Heart left ventricle (tissue), 16 donors: ENCODE measurements around the gene RPS10. TPM values are rescaled to one million over a fixed set of nuclear protein-coding genes. Genes with fewer than 3 reads are reported as not detected.

Experiments
- ATAC-seq, 4 donors: fragments of 200-7000 bp; cut with Tn5 transposase; one replicate each; pipeline ENCODE4 v1.9.1; 2020 to 2022; ENCODE audit warnings: moderate library complexity in 4 of 4, mild to moderate bottlenecking in 3 of 4, moderate number of reproducible peaks in 1 of 4
- DNase-seq, 5 donors: peaks; one replicate each; pipeline ENCODE4 v3.0.0-alpha.2; 2020
- H3K27ac ChIP-seq, 12 donors: fragments of 200-600 bp; sonication (generic) in 4 of 12; one replicate each; pipeline versions ENCODE4 v1.5.0 to v1.8.0; 2016 to 2022; ENCODE audit warnings: mild to moderate bottlenecking in 2 of 12
- H3K27me3 ChIP-seq, 9 donors: fragments of 200-600 bp; sonication (generic) in 2 of 9; one replicate each; pipeline versions ENCODE4 v1.5.1 to v1.8.0; 2016 to 2022; ENCODE audit warnings: mild to moderate bottlenecking in 3 of 9
- H3K36me3 ChIP-seq, 9 donors: fragments of 200-600 bp; sonication (generic) in 2 of 9; one replicate each; pipeline versions ENCODE4 v1.5.0 to v1.8.0; 2018 to 2022; ENCODE audit warnings: mild to moderate bottlenecking in 2 of 9
- H3K4me1 ChIP-seq, 12 donors: fragments of 200-600 bp; sonication (generic) in 4 of 12; one replicate each; pipeline versions ENCODE4 v1.5.0 to v1.8.0; 2016 to 2022; ENCODE audit warnings: mild to moderate bottlenecking in 3 of 12
- H3K4me3 ChIP-seq, 12 donors: fragments of 200-600 bp; sonication (generic) in 4 of 12; one replicate each; pipeline versions ENCODE4 v1.5.0 to v1.8.0; 2017 to 2022; ENCODE audit warnings: mild to moderate bottlenecking in 9 of 12, moderate library complexity in 4 of 12
- H3K9me3 ChIP-seq, 12 donors: fragments of 200-600 bp; sonication (generic) in 4 of 12; one replicate each; pipeline versions ENCODE4 v1.5.0 to v1.8.0; 2016 to 2022; ENCODE audit warnings: mild to moderate bottlenecking in 1 of 12
- POLR2A ChIP-seq, 2 donors: fragments of 450-650 bp; IDR thresholded peaks; one replicate each; pipeline ENCODE4 v1.6.1; 2017; ENCODE audit warnings: antibody characterized with exemption in 2 of 2, mild to moderate bottlenecking in 2 of 2, moderate library complexity in 2 of 2
- WGBS, 4 donors: extraction: QIAGEN DNeasy Blood & Tissue Kit in 2 of 4; methylation state at CpG; one replicate each; pipeline versions ENCODE4 v1.1.5 to v1.1.7; 2013 to 2018; 5-methylcytosine and 5-hydroxymethylcytosine counted together
- intact Hi-C, 10 donors: fragments of 100-400 bp; cut with DNase I; formaldehyde crosslinking; loops; one replicate each; pipeline versions ENCODE4 v1.11.1 to v1.14.2; 2022
- polyA plus RNA-seq, 2 donors: library from polyadenylated mRNA; stranded (reverse); fragments of 200-250 nt; gene quantifications; one replicate each; pipeline ENCODE4 v1.2.3, GENCODE V29; 2013
- total RNA-seq, 9 donors: library from RNA; depleted of rRNA in 2 of 9; stranded (reverse); fragments of >200 nt in 2 of 9; fragmentation: NEBNext Ultra II Directional in 3 of 9; extraction: Animal tissue kit (Norgen Biotek cat#: 25700) in 3 of 9; gene quantifications; one replicate each; pipeline versions ENCODE4 v1.1.0 to v1.2.4, GENCODE V29; 2016 to 2023
- TF ChIP-seq, protein P1 (sequence below), 12 donors: fragments of 200-600 bp; sonication (generic) in 4 of 12; IDR thresholded peaks; one replicate each; pipeline versions ENCODE4 v1.5.0 to v1.8.0; 2018 to 2022; ENCODE audit warnings: antibody characterized with exemption in 12 of 12, mild to moderate bottlenecking in 5 of 12
- donor health status: ischemic (EF 13 %, LVEDD 7.1; RV severe dilation, severe dysfunction).
- donor health status: healthy with polysubstance abuse.
- donor health status: DM: no; HTN: yes; CAD: no.
- donor health status: DM: no; HTN: no; CAD: no.
- donor health status: ischemic (EF 25% LVEDD 6.9; RV normal size, moderate dysfunction).
- donor health status: ischemic (EF 25% LVEDD 5.7; RV mildly dilated, moderate dysfunction).
- donor health status: healthy.
- donor health status: DM: yes; HTN: yes; CAD: no.
- donor health status: ischemic (EF 35%, LVEDD 5.7; RV mildly dilated, moderate dysfunction).
- donor health status: nonischemic (EF 11% LVEDD 7.7; RV severe dilation, severe dysfunction).
- donor health status: DM: yes; HTN: yes; CAD: no.
- donor health status: PGD.
- donor health status: ischemic (EF 29% LVEDD 5.4; RV normal size, mild dysfunction).
- donor health status: nonischemic (EF 23%, LVEDD 6.1; RV moderate dilation, normal function).

The RPS10 gene
- total and polyA plus RNA-seq, 11 donors = 504 to 2,277 (median 805) TPM

DNA sequence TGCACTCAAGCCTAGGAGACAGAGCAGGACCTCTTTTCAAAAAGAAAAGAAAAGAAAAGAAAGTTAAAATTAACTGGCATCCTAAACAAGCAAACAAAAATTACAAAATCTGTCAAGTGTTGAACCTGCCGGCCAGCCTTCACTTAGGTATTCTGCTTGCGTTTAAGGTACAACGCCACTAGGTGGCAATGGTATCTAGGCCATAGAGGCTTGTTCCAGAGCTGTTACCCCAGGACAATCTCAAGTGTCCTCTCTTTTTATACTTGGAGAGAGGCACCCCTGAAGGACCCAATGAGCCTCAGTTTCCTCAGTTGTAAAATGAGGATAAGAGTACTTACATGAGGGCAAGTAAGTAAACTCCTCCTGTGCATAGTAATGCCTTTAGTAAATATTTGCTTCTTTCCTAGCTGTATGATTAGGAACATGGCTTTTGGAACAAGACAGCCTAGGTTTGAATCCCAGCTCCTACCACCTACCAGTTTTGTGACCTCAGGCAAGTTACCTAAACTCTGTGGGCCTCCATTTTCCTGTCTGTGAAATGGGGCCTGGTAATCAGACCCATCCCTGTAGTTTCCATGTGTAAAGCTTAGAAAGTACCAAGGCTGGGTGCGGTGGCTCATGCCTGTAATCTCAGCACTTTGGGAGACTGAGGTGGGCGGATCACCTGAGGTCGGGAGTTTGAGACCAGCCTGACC is 34.2 kb upstream of the RPS10 start:
- TF ChIP-seq POLR2A (IDR thresholded peaks at IDR 0.05) = no peak
- TF ChIP-seq, protein P1, sequence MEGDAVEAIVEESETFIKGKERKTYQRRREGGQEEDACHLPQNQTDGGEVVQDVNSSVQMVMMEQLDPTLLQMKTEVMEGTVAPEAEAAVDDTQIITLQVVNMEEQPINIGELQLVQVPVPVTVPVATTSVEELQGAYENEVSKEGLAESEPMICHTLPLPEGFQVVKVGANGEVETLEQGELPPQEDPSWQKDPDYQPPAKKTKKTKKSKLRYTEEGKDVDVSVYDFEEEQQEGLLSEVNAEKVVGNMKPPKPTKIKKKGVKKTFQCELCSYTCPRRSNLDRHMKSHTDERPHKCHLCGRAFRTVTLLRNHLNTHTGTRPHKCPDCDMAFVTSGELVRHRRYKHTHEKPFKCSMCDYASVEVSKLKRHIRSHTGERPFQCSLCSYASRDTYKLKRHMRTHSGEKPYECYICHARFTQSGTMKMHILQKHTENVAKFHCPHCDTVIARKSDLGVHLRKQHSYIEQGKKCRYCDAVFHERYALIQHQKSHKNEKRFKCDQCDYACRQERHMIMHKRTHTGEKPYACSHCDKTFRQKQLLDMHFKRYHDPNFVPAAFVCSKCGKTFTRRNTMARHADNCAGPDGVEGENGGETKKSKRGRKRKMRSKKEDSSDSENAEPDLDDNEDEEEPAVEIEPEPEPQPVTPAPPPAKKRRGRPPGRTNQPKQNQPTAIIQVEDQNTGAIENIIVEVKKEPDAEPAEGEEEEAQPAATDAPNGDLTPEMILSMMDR (IDR thresholded peaks at IDR 0.05) = peak; percentile 47 to 77 (median 60)
- H3K27me3 ChIP-seq = peaks cover 0 to 15% (median 0%) of the 10 kb centered on the region in 9 donors
- WGBS, 4 donors = 38 to 51% (median 48%) methylated on average over 4 to 6 of the region's 6 CpGs
- no peak overlapping the region for H3K27ac ChIP-seq
- H3K36me3 ChIP-seq = no peaks in the 10 kb centered on the region
- ATAC-seq (peak in 2 of 4 donors; percentile 48 to 52), DNase-seq (no peak)
- intact Hi-C loops = loop anchor here (1.0 to 10.0 kb wide), 6 partner anchors 145 to 675 kb away; partner anchors contain the start of gene SNRPC (in 1 of the 10)
- H3K4me3 ChIP-seq = no peak overlapping the region
- H3K4me1 ChIP-seq = peaks cover 0 to 12% (median 0%) of the 10 kb centered on the region in 12 donors
- no peaks in the 10 kb centered on the region for H3K9me3 ChIP-seq

DNA sequence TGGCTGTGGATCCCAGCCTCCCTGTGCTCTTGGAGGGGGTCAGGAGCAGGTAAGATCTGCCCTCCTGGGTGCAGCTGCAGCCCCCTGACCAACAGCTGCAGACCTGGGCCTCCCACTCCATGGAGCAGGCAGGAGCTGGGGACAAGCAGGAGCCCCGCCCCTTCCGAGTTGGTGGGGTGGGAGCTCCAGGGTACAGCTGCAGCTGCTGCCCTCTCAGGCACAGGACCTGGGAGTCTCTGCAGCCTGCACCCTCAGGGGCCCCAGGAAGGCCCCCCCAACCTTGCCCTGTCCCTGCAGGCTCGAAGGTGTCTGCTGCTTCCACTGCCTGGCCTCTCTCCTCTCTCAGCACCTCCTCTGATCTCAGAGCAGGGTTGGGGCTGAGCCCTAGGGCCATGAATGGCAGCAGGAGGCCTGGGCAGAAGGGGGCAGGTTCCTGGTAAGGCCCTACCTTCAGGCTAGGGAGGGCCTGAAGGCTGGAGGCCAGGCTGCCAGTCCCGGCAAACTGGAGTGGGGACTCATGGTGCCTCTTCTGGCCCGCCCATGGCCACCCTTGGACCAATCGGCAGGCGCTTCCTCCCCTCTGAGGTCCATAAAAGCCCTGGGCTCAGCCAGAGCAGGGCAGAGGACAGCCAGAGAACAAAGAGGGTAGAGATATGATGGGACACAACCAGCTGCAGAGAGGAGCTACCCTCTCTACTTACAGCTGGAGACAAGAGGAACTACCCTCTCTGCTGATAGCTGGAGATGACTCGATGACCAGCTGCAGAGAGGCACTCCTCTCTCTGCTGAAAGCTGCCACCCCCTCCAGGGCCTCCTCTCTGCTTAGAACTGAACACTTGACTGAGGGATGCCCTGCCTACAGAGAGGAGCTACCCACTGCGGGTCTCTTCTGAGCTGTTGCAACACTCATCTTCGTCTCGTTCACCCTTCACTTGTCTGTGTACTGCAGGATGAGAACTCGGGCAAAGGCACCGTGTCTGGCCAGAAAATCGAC is 32.2 kb upstream of the RPS10 start:
- Histone ChIP-seq H3K9me3 (no peaks in the 10 kb centered on the region), H3K27ac (no peak overlapping the region), H3K36me3 (no peaks in the 10 kb centered on the region), H3K4me1 (peaks cover 0 to 12% (median 0%) of the 10 kb centered on the region in 12 donors), H3K4me3 (no peak overlapping the region), H3K27me3 (no peaks in the 10 kb centered on the region)
- DNase-seq = no peak
- 69 to 87% (median 76%) methylated on average over 11 to 14 of the region's 14 CpGs for WGBS, 4 donors
- intact Hi-C loops = loop anchor here in 1 of 10 donors (10.0 kb wide), 1 partner anchor 677 kb away; no protein-coding TSS in a partner anchor
- TF ChIP-seq, protein P1 (IDR thresholded peaks at IDR 0.05) = no peak
- TF ChIP-seq POLR2A (IDR thresholded peaks at IDR 0.05) = no peak
- peak in 3 of 4 donors; percentile 10 to 41 (median 32) for ATAC-seq

DNA sequence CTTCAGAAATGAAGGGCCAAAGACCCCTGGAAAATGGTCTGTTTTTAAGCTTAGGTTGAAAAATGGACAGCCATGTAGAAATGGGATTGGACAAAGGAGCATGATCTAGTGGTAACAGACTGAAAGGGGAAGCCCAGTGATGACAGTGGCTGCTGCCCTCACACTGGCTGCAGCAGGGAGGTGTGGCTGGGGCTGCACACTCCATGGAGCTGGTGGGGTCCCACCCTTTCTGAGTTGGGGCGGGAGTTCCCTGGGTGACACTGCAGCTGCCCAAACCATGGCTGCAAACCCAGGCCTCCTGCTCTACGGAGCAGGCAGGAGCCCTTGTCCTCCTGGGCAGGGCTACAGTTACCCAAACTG is 31.5 kb upstream of the RPS10 start:
- no peak for ATAC-seq
- Histone ChIP-seq H3K27ac (no peak overlapping the region), H3K9me3 (no peaks in the 10 kb centered on the region), H3K4me1 (peaks cover 0 to 6% (median 0%) of the 10 kb centered on the region in 12 donors), H3K27me3 (no peaks in the 10 kb centered on the region), H3K36me3 (no peaks in the 10 kb centered on the region), H3K4me3 (no peak overlapping the region)
- WGBS, 4 donors = 67 to 71% (median 71%) methylated on average over 1 to 2 of the region's 2 CpGs; no CpG with 5 or more reads in 1 of the 4 donors
- TF ChIP-seq POLR2A (IDR thresholded peaks at IDR 0.05) = no peak
- TF ChIP-seq, protein P1 (IDR thresholded peaks at IDR 0.05) = no peak
- intact Hi-C loops = loop anchor here in 1 of 10 donors (10.0 kb wide), 1 partner anchor 677 kb away; no protein-coding TSS in a partner anchor
- no peak for DNase-seq
